Peyer's patch (tissue), 4 donors: ENCODE measurements around the gene RNF222. TPM values are rescaled to one million over a fixed set of nuclear protein-coding genes. Genes with fewer than 3 reads are reported as not detected.
A peak's percentile ranks its signal among the peaks of the same experiment; 100 is the strongest.
"Not testable (repeated sequence)": the region's sequence is repeated elsewhere in the genome, so short reads cannot be mapped to it uniquely, and the experiment has no call there.

Experiments used
- DNase-seq, 3 donors: peaks; one replicate each; pipeline ENCODE4 v3.0.0-alpha.2; 2017 to 2019
- H3K27ac ChIP-seq, 4 donors: fragments of 200-600 bp; sonication (generic); one replicate each; pipeline ENCODE4 v1.5.1; 2016 to 2019
- H3K27me3 ChIP-seq, 2 donors: fragments of 200-600 bp; sonication (generic); one replicate each; pipeline ENCODE4 v1.5.1; 2019
- H3K36me3 ChIP-seq, 3 donors: fragments of 200-600 bp; sonication (generic); one replicate each; pipeline ENCODE4 v1.5.1; 2016 to 2019
- H3K4me1 ChIP-seq, 4 donors: fragments of 200-600 bp; sonication (generic); one replicate each; pipeline ENCODE4 v1.5.1; 2016 to 2019
- H3K4me3 ChIP-seq, 4 donors: fragments of 200-600 bp; sonication (generic); 1 replicate in 3 of 4; 2 replicates in 1 of 4; pipeline ENCODE4 v1.5.1; 2016 to 2019; ENCODE audit warnings: mild to moderate bottlenecking in 1 of 4
- H3K9me3 ChIP-seq, 4 donors: fragments of 200-600 bp; sonication (generic); one replicate each; pipeline ENCODE4 v1.5.1; 2016 to 2019; ENCODE audit warnings: mild to moderate bottlenecking in 1 of 4
- POLR2A ChIP-seq, 2 donors: fragments of 450-650 bp; IDR thresholded peaks; one replicate each; pipeline ENCODE4 v1.5.1; 2017; ENCODE audit warnings: antibody characterized with exemption in 2 of 2, mild to moderate bottlenecking in 2 of 2, moderate library complexity in 2 of 2
- total RNA-seq, 4 donors: library from RNA; depleted of rRNA; stranded (reverse); fragments of >200 nt; gene quantifications; one replicate each; pipeline ENCODE4 v1.1.0, GENCODE V29; 2016
- TF ChIP-seq, protein P1 (sequence below), 6 experiments: fragments of 450-650 bp in 4 of 6; fragments of 200-600 bp in 2 of 6; sonication (generic) in 1 of 6; IDR thresholded peaks; one replicate each; pipeline ENCODE4 v1.5.1; 2017 to 2019; ENCODE audit warnings: antibody characterized with exemption in 6 of 6, mild to moderate bottlenecking in 3 of 6, moderate library complexity in 1 of 6

Gene RNF222
- total RNA-seq, 4 donors from 2014 or later: not detected

- no peak for TF ChIP-seq POLR2A (IDR thresholded peaks at IDR 0.05)
- TF ChIP-seq, protein P1, sequence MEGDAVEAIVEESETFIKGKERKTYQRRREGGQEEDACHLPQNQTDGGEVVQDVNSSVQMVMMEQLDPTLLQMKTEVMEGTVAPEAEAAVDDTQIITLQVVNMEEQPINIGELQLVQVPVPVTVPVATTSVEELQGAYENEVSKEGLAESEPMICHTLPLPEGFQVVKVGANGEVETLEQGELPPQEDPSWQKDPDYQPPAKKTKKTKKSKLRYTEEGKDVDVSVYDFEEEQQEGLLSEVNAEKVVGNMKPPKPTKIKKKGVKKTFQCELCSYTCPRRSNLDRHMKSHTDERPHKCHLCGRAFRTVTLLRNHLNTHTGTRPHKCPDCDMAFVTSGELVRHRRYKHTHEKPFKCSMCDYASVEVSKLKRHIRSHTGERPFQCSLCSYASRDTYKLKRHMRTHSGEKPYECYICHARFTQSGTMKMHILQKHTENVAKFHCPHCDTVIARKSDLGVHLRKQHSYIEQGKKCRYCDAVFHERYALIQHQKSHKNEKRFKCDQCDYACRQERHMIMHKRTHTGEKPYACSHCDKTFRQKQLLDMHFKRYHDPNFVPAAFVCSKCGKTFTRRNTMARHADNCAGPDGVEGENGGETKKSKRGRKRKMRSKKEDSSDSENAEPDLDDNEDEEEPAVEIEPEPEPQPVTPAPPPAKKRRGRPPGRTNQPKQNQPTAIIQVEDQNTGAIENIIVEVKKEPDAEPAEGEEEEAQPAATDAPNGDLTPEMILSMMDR (IDR thresholded peaks at IDR 0.05): no peak
- no peaks in the 10 kb centered on the region for H3K27me3 ChIP-seq
- no peaks in the 10 kb centered on the region for H3K36me3 ChIP-seq
- H3K9me3 ChIP-seq: no peaks in the 10 kb centered on the region
- no peak overlapping the region for H3K4me3 ChIP-seq
- H3K4me1 ChIP-seq: no peaks in the 10 kb centered on the region
- DNase-seq: no peak
- H3K27ac ChIP-seq: no peak overlapping the region
These were observed 5.4 kb upstream of the RNF222 start for GRCh38 chr17:8402921-8403536.

GRCh38 chr17:8401107-8401506 is 3.5 kb upstream of the RNF222 start:
- H3K27me3 ChIP-seq: no peaks in the 10 kb centered on the region
- no peaks in the 10 kb centered on the region for H3K36me3 ChIP-seq
- DNase-seq: no peak
- TF ChIP-seq, protein P1 (IDR thresholded peaks at IDR 0.05): no peak
- no peak for TF ChIP-seq POLR2A (IDR thresholded peaks at IDR 0.05)
- no peaks in the 10 kb centered on the region for H3K4me1 ChIP-seq
- H3K9me3 ChIP-seq: no peaks in the 10 kb centered on the region
- H3K27ac ChIP-seq: no peak overlapping the region
- no peak overlapping the region for H3K4me3 ChIP-seq

GRCh38 chr17:8398980-8399379 is 1.4 kb upstream of the RNF222 start:
- Histone ChIP-seq H3K27ac (no peak overlapping the region), H3K9me3 (no peaks in the 10 kb centered on the region), H3K36me3 (no peaks in the 10 kb centered on the region), H3K4me3 (no peak overlapping the region), H3K27me3 (no peaks in the 10 kb centered on the region), H3K4me1 (no peaks in the 10 kb centered on the region)
- DNase-seq: no peak
- TF ChIP-seq, protein P1 (IDR thresholded peaks at IDR 0.05): no peak
- TF ChIP-seq POLR2A (IDR thresholded peaks at IDR 0.05): no peak

DNA sequence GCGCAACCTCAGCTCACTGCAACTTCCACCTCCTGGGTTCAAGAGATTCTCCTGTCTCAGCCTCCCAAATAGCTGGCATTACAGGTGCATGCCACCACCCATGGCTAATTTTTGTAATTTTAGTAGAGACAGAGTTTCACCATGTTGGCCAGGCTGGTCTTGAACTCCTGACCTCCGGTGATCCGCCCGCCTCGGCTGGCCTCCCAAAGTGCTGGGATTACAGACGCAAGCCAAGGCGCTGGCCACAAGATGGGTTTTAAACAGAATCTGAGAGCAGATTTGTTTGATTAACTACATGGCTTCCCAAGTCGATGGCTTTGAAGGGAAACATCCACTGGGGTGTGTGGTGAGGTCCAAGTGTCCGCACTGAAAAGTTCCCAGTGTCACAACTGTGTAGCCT is 3.1 kb downstream of the RNF222 start:
- not testable (repeated sequence) for DNase-seq, H3K27me3 ChIP-seq, H3K27ac ChIP-seq, H3K4me3 ChIP-seq, H3K9me3 ChIP-seq, H3K36me3 ChIP-seq, H3K4me1 ChIP-seq

DNA sequence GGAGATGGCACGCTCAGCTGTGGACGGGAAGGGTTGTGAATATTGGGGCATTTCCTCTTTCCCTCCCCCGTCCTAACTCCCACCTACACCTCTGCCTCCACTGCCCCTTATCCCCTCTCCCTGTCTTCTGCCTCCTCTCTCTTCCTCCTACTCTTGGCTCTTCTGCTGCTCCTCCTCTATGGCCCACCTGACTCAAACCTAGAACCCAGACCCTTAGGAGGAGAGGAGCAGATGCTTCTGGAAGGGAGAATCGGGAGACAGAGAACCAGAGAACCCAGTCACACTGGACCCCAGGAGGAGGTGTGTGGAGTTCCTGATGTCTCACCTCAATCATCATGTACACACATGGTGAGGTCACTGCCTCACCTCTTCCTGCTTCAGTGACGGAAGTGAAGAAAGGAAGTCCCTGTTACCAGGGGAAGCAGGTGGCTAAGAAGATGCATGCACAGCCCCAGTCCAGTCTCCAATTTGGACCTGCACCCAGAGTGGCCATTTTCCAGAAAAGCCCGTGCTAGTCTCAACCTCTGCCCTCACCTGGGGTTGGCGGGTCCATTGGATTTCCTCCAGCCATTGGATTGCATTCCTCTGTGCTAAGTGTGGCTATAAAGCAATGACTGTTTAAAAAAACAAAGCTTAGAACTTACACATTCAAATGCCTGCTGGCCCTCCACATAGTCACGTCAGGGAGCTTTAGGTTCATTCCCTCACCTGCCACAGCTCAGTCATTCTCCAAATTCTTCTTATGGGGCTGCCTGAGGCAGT is 4.0 kb downstream of the RNF222 start:
- Histone ChIP-seq H3K27ac (no peak overlapping the region), H3K4me3 (no peak overlapping the region), H3K4me1 (no peaks in the 10 kb centered on the region), H3K9me3 (no peaks in the 10 kb centered on the region), H3K36me3 (no peaks in the 10 kb centered on the region), H3K27me3 (no peaks in the 10 kb centered on the region)
- DNase-seq: peak in 2 of 3 donors; percentile 52 to 74
- TF ChIP-seq POLR2A (IDR thresholded peaks at IDR 0.05): no peak
- TF ChIP-seq, protein P1 (IDR thresholded peaks at IDR 0.05): no peak

GRCh38 chr17:8392674-8393469 is 4.8 kb downstream of the RNF222 start:
- no peaks in the 10 kb centered on the region for H3K36me3 ChIP-seq
- TF ChIP-seq, protein P1 (IDR thresholded peaks at IDR 0.05): no peak
- TF ChIP-seq POLR2A (IDR thresholded peaks at IDR 0.05): no peak
- no peaks in the 10 kb centered on the region for H3K9me3 ChIP-seq
- H3K27me3 ChIP-seq: no peaks in the 10 kb centered on the region
- no peaks in the 10 kb centered on the region for H3K4me1 ChIP-seq
- no peak overlapping the region for H3K27ac ChIP-seq
- H3K4me3 ChIP-seq: no peak overlapping the region
- no peak for DNase-seq
